Gastrocnemius medialis (tissue), 4 donors: ENCODE data around the gene TRIM27.

ENCODE experiments used
- CTCF ChIP-seq, 5 experiments: fragments of 450-650 bp in 3 of 5; fragments of 200-600 bp in 2 of 5; sonication (generic) in 2 of 5; IDR thresholded peaks in 4 of 5; conservative IDR thresholded peaks in 1 of 5; 1 replicate in 4 of 5; 2 replicates in 1 of 5; pipeline ENCODE4 v1.5.1; 2016 to 2019; ENCODE audit warnings: antibody characterized with exemption in 5 of 5, mild to moderate bottlenecking in 3 of 5, moderate library complexity in 3 of 5
- POLR2A ChIP-seq, 2 donors: fragments of 450-650 bp; IDR thresholded peaks; one replicate each; pipeline ENCODE4 v1.6.1; 2017; ENCODE audit warnings: antibody characterized with exemption in 2 of 2, mild to moderate bottlenecking in 2 of 2, moderate library complexity in 2 of 2

- TF ChIP-seq CTCF (IDR thresholded peaks at IDR 0.05 in 4 of 5, conservative IDR thresholded peaks at IDR 0.05 in 1 of 5): peak in 1 of 5 experiments; percentile 24
- peak; percentile 85 to 89 for TF ChIP-seq POLR2A (IDR thresholded peaks at IDR 0.05)
These were observed at the start of gene TRIM27 for GRCh38 chr6:28923318-28924102.
